Measurements from ENCODE around the gene PABPC1L.
"Not testable (repeated sequence)": the region's sequence is repeated elsewhere in the genome, so short reads cannot be mapped to it uniquely, and the experiment has no call there.

Gene PABPC1L

DNA sequence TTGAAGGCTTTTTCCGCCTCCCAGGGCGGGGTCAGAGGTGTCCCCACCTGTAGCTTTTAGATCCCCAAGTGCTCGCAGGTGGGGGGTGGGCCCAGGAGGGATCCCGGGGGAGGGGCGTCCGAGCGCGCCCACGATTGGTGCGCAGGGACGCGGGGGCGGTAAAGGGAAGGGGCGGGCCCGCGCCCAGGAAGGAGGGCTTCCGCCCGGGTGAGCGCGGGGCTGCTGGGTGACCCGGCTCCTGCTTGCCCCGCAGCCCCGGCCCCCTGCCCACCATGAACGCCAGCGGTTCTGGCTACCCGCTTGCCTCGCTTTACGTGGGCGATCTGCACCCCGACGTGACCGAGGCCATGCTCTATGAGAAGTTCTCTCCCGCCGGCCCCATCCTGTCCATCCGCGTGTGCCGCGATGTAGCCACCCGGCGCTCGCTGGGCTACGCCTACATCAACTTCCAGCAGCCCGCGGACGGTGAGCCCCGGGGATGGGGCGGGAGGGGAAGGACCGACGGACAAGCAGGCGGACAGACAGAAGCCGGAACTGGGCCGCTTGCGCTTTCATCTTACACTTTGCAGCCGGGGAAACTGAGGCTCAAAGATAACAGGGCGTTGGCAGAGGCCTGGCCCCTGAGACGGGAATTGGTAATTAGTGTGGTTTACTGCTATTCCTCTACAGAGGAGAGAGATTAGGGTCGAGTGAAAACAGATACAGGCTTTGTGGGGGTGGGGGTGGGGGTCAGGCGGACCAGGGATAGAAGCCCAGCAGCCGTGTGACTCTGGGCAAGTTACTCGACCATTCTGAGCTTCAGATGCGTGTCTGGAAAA, at the start of gene PABPC1L:
Gene PABPC1L (plus strand): TSS at position 189 of the 818 bp plus-strand sequence. CDS start 84 bp downstream, at position 273.
- DNase-seq (ENCODE audit: low spot score) = peak; percentile 91

DNA sequence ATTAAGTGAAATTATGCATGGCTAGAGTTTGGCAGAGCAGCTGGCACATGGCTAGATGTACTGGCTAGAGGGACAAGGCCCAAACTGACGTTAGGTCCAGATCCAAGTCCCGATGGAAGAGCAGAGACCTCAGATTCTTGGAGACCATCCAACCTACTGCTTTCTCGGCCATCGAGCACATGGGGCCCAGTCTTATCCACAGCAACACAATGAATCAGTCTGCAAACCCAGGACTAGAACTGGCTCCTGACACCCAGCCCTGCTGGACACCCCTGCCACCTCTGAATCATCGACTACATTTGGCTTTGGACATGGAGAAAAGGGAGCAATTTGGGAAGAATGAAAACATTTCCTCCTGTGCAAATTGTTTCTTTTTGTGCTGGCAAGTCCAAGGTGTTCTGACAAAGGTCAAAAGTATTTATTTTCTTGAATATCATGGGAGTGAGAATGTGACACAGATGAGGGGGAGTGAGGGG, 48.3 kb upstream of the PABPC1L start:
- DNase-seq (ENCODE audit: low spot score) = peak; percentile 92

DNA sequence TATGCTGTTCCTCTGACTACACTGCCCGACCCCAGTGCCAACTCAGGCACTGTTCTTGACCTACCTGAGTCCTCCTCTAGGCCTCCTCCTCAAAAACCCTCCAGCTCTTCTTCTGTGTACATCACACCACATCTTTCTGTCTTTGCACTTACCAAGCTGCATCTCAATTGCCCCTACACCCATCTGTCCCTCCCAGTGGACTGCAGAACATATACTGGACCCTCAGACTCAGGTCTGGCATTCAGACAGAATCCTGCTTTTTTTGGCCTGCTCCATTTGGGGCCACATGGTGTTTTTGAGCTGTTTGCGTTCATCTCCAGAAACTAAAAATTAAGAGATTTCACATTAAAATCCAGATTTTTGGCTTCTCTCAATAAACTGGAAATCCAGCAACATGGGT, 47.6 kb upstream of the PABPC1L start:
- DNase-seq (ENCODE audit: low spot score) = no peak

DNA sequence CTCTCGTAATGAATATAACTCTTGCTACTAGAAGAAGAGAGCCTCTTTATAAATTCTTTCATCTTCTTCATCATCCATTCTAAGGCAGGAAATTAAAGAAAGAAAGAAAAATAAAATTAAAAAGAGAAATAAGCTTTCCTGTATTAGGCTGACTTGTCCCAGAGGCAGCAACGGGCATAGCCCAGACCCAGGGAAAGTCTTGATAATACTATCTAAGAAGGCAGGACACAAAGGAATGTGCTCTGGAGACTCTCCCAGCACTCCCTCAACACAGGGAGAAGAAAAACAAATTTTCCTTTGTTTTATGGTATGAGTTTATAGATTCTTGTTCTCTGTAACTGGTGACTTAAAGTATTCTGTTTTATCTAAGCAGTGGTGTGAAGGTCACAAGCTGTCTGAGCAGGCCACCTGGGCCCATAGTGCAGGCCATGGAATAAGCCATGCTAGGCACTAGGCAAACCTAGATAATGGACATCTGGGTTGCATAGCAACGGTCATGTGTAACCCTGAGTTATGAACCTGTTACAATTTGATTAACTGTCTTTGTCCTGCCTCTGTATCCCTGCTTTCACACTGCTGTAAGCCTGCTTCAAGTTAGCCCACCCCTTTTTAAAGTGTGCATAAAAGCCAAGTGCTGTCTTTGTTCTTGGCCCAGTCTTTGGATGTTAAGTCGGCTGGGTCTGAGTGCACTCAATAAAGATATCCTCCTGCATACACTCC, 46.3 kb upstream of the PABPC1L start:
- DNase-seq (ENCODE audit: low spot score) = not testable (repeated sequence)

DNA sequence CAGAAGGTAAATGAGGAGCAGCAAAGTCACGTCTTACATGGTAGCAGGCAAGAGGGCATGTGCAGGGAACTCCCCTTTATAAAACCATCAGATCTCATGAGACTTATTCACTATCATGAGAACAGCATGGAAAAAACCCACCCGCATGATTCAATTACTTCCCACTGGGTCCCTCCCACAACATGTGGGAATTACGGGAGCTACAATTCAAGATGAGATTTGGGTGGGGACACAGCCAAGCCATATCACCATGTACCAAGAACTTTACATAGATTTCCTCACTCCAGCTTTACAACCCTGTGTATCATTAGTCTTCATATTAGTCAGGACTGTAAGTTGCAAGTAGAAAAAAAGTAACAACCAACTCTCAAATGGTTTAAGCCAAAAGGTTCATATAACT, 45.4 kb upstream of the PABPC1L start:
- not testable (repeated sequence) for DNase-seq (ENCODE audit: low spot score)

DNA sequence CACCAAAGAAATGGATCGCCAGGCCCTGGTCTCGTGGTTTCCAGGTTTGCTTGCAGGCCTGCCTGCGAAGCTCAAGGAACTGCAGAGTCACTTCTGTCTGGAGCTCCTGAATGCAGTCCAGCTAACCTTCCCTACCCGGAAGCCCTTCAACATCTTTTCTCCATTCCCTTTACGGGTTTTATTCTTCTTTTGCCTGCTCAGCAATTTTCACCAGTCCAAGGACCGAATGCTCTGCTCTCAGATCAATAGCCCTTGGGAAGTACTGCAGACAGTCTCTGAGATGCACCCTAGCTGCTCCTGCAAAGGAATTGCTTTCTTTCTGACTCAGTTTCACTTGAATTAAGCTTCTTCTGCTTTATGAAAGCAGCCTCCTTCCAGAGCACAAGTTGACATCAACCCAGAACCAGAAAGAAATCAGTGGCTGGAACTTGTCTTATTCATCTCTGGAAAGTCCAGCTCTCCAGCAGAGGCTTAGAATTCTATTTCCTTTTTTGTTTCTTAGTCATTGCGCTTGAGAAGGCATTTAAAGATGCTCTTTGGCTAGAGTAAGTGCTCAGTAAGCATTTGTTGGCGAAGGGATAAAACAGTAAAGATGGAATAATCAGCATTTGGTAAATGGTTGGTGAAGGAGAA, 43.0 kb upstream of the PABPC1L start:
- no peak for DNase-seq (ENCODE audit: low spot score)

DNA sequence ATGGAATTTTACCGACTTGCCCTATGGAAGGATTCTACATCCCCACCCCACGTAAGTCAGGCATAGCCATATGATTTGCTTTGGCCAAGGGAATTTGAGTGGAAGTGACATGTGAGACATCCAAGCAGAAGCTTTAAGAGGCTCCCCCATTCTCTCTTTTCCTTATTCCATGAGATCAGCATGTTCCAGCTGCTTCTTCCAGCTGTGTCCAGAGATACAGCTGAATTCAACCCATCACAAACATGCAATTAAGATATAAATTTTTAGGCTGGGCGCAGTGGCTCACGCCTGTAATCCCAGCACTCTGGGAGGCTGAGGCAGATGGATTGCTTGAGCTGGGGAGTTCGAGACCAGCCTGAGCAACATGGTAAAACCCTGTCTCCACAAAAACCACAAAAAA, 40.4 kb upstream of the PABPC1L start:
- DNase-seq (ENCODE audit: low spot score) = no peak

DNA sequence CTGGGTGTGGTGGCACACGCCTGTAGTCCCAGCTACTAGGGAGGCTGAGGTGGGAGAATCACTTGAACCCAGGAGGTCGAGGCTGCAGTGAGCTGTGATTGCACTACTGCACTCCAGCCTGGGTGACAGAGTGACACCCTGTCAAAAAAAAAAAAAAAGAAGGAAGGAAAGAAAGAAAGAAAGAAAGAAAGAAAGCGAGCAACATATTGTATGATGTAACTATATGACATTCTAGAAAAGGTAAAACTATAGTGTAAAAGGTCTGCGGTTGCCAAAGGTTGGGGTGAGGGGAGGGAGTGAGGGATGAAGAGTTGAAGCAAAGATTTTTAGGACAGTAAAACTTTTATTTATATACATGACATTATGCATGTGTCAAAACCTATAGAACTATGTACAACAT, 27.5 kb upstream of the PABPC1L start:
- DNase-seq (ENCODE audit: low spot score) = not testable (repeated sequence)

DNA sequence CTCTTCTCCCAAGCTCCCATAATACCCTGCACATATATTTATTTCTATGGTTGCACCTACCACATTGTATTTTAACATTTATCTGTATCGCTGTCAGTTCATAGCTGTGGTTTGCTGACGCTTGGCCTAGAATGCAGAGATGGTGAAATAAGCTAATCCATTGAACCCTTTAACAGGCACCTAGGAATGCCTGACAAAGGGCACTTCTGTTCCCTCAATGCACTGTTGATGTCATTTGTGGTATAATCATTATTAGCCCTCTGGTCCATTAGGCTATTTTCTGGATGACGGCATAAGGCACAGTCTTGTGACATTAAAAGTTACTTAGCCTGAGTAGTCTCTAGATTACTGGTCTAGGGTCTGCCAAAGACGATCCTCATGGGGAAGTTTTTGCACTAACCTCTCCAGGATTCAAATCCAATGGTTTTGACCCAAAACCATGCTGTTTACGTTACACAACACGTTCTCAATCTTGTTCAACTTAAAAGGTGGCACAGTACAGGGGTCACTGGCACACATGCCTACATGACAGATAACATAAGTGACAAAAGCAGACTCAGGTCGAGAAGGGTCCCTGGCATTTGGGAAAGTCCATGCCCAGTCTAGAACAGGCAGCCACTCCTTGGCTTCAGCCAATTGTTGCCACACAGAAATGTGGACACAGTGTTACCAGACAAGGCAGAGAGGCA, 26.5 kb upstream of the PABPC1L start:
- DNase-seq (ENCODE audit: low spot score) = no peak

DNA sequence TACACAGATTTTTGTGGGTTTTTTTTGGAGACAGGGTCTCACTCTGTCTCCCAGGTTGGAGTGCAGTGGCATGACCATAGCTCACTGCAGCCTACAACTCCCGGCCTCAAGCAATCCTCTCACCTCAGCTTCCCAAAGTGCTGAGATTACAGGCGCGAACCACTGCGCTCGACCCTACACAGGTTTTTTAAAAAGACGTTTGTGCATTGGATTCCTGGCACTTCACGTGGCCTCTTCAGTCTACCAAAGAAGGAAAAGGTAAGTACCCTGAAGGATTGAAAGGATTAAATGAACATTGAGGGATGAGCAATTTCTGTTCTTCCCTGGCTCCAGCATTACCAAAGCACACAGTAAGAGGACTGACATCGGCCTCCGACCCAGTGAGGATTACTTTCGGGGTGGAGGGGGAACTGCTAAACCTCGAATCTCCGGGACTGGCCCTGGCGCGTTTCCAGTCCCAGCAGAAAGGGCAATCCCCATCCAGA, 24.9 kb upstream of the PABPC1L start:
- no peak for DNase-seq (ENCODE audit: low spot score)

DNA sequence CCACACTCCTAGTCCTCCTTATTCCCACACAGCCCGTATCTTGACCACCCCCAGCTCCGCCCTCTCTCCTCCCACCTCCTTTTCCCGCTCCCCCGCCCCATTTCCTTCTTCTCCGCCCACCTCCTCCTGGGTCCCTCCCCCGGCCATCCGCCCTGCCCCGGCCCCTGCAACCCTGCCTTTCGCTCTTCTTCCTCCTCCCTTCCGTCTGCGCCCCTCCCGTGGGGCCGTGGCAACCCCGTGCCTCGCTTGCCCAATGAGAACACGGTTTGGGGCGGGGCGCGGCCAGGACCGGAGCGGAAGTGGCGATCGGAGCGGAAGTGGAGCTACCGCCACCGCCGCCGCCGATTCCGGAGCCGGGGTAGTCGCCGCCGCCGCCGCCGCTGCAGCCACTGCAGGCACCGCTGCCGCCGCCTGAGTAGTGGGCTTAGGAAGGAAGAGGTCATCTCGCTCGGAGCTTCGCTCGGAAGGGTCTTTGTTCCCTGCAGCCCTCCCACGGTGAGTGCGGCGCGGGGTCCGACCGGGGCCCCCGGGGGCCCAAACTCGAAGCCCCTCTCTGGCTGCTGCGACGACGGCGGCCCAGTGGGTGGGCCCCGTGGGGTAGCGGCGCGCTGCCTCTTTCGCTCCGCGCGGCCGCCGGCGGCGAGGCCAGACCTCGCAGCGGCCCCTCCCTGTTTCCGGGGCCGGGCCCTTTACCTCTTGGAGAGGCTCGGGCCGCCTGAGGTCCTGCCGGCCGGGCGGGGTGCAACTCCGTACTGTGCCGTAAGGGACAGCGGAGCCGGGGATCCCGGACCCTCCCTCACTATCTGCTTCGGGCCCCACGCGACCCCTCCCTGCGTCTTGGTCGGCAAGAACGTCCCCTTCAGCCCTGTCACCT, 24.2 kb upstream of the PABPC1L start, which contains the start of gene YWHAB:
Gene YWHAB (plus strand): TSS at position 314 of the 874 bp plus-strand sequence. CDS start 15,829 bp downstream, outside the sequence.
- peak; percentile 99 for DNase-seq (ENCODE audit: low spot score)

DNA sequence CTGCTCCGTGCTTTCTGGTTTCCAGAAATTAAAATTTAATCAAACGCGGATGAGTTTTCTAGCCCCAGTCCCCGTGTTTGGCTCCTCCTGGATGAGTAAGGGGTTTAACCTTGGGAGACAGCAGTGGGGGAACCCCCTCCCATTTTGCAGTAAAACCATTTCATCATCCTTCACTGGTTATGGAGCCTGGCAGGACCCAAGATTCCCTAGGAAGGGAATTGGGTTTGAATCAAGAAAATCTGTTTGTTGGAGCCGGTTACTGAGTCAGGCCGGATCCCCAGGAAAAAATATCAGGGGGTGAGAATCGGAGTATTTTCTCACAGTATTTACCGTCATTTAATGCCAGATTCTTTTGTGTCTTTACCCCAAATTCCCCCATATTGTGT, 23.6 kb upstream of the PABPC1L start:
- peak; percentile 18 for DNase-seq (ENCODE audit: low spot score)

DNA sequence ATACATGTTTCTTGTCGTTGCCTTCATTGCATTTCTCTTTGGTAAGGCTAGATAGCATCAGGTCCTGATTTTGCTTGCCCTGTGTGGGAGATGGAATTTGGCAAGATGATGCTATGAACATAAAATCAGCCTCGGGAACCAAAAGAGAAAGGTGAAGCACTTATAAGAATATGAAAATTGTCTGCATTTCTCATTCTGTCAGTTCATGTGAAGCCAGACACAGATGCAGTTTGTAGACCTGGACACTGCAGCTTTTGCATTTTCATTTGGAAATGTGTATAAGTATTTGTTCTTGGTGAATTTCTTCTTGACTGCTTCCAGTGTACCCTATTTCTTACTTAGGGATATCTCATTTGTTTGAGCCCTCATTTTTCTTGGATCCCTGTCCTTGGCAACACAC, 23.0 kb upstream of the PABPC1L start:
- DNase-seq (ENCODE audit: low spot score) = no peak

DNA sequence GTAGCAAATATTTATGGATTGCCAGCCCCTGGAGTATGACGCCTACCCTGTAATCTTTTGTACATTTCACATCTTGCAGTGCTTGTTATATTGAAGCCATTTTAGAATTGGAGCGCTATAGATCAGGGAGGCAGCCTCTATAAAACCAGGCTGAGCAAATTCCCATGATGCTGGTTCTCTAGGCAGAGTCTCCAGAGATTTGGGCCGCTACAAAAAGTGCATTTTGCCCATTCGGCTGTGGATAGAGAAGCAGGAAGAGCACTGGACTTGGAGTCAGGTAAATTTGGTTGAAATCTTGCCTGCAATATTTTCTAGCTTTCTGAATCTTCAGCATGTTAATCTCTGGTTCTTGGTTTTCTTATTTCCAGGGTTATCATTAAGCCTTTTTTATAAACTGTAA, 22.4 kb upstream of the PABPC1L start:
- DNase-seq (ENCODE audit: low spot score) = no peak

DNA sequence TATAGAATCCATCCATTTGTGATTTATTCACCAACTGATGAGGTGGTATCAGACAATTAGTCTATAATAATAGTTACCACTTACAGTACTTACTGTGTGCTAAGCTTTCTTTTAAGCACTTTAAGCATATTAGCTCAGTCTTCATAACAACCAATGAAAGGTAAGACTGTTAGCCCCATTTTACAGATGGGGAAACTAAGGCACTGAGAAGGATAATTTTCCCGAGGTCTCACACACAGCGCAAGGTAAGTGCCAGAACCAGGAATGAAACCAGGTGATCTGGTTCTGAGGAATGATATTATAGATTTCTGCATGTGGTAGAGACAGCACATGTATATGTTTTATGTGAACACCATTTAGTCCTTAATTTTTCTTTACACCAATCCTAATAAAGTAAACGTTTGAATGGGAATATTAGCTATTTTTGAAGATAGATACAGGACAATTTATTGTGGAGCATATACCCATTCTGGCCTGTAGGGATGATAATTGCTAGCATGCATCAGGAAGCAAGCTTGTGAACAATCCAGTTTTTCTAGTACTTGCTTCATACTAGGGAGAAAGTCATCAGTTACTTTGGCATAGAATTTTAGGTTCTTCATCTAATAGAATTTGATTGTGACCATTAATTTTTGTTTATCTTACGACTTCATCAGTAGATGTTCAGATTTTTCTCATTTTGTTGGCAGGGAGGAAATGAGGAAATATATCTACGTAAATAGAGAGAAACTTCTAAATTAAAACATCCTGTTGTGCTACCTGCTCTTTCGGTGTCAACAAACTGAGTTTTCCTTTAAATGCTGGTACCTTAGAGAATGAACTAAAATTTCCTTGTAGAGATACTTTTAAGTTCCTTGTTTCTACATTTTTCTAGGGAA, 21.4 kb upstream of the PABPC1L start:
- DNase-seq (ENCODE audit: low spot score) = peak; percentile 27

DNA sequence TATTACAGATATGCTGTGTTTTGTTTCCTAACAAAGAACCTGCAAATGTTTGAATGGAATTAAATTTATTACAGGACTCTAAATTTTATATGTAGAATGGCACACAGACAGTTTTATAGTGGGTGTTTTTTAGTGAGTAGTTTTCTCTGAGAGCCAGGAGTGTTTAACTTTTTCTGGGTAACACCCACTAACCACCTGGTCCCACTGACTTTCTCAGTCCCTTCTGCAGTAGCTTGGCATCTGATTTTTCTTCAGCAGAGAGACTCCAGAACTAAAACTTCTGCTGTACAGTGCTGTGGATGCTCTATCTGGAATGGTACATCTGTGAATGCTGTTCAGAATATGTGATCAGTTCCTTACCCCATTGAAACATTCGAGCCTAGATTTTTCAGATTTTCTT, 18.0 kb upstream of the PABPC1L start:
- no peak for DNase-seq (ENCODE audit: low spot score)

DNA sequence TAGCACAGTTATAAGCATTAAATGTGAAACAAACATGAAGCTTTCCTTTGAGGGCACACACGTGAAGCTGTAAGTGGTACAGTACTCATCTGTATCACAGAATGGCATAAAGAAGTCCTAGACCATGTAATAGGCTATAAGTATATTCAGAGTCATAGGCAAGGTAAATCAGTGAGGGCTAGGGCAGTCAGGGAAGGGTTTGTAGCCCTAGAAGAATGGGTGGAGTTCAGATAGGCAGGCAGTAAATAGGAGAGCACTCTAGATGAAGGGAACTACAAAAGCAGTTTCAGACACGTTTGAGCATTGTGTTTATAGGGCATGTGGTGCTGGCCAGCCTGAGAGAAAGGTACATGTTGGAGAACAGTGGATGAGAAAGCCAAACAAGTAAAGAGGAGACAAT, 14.9 kb upstream of the PABPC1L start:
- no peak for DNase-seq (ENCODE audit: low spot score)

DNA sequence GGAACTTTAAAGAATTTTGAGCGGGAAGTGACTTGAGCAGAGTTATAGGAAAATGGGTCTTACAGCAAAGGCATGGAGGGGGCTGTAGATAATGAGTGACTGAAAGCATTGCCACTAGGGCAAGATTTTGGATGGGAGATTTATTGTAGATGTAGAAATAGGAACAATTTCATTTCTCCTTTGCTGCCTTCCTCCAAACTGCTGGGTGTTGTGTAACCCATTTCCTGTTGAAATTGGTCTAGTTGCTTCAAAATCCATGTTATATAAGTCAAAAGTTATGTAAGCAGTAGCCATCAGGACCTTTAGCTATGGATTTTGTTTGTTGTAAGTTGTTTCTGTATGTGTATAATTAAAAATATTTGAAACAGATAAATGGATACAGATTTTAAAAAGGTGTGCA, 13.3 kb upstream of the PABPC1L start:
- DNase-seq (ENCODE audit: low spot score) = peak; percentile 22

DNA sequence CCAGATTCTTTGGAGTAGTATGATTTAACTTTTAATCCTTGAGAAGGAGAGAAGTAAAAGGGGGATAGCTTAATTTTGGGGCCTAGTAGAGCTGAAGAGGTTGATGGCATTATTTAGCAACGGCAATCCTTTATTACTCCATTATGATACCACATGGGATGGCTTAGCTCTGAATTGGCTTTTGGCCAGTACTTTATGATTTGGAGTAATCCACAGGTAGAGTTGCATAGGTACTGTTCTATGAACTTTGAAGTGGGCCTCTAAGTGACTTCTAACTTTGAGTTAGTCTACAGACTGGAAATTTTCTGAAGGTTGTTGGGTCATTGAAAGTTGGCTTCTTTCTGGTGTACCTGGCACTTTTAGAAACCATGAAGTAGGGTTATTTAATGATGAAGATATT, 12.7 kb upstream of the PABPC1L start:
- no peak for DNase-seq (ENCODE audit: low spot score)
